Measurements from ENCODE around the gene C9orf50.
"Not testable (repeated sequence)": the region's sequence is repeated elsewhere in the genome, so short reads cannot be mapped to it uniquely, and the experiment has no call there.

Gene C9orf50, protein sequence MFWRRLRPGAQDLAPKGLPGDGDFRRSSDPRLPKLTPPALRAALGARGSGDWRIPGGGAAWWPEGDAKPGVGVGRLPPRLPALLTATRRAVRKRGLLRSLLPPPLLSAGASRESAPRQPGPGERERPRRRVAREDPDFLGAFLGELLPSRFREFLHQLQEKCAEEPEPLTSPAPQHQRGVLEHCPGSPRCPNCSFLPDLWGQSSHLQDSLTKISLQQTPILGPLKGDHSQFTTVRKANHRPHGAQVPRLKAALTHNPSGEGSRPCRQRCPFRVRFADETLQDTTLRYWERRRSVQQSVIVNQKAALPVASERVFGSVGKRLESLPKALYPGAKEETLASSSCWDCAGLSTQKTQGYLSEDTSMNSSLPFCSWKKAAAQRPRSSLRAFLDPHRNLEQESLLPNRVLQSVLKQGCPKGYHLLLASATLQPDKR

DNA sequence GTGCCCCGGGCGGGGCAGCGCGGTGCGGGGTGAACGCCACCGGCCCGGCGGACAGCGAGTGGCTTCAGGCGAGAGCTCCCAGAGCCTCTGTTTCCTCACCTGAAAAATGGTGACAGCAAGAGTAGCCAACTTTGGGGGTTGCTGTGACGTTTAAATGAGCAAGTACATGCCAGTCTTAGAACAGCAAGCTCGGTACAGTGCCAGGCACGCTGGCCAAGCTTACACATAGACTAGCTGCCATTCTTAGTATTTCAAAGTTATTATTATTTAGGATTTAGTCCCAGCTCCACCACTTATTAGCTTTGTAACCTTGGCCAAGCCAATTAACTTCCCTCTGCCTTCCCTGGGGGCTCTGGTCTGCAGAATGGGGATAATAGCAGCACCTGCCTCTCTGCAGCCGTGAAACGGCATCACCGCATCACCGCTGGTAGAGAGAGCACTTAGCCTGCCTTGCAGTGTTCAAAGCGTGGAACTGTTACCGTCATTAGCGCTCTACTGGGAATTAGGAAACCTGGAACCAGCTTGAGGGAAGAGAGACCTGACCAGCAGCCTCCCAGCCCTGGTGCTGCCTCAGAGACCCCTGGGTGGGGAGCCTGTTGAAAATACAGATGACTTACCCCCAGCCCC, at the start of gene C9orf50:
TSS of gene C9orf50 (minus strand) at position 433 of the 627 bp plus-strand sequence. CDS start 527 bp downstream, outside the sequence.
- DNase-seq: peak; percentile 60

- DNase-seq: no peak
Observed at GRCh38 chr9:129669946-129670345, 49.0 kb upstream of the C9orf50 start.

DNA sequence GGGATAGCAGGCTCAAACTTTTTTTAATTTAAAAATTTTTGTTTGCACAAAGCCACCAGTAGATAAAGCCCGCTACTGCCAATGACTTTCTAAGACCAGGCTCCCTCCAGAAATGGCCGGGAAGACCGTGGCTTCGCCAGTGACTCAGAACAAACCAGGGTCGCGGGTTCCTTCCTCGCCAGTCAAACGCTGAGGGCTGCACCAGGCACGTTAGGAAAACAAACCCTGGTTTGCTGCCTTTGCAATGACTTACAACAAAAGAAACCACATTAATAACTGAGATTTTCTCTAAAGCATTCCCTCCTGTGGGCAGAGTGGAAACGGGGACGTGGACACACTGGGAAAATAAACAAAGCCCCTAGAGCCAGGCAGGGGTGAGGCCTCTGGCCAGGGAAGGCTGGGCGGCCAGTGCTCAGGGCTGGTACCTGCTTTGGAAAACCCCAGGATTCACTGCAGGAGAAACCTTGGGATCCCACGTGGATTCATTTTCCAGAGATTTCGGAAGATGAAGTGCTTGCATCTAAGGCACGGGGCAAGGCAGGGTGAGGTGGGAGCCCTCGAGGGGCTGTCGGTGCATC, 48.3 kb upstream of the C9orf50 start:
- no peak for DNase-seq

GRCh38 chr9:129667850-129668249, 46.9 kb upstream of the C9orf50 start:
- DNase-seq: no peak

DNA sequence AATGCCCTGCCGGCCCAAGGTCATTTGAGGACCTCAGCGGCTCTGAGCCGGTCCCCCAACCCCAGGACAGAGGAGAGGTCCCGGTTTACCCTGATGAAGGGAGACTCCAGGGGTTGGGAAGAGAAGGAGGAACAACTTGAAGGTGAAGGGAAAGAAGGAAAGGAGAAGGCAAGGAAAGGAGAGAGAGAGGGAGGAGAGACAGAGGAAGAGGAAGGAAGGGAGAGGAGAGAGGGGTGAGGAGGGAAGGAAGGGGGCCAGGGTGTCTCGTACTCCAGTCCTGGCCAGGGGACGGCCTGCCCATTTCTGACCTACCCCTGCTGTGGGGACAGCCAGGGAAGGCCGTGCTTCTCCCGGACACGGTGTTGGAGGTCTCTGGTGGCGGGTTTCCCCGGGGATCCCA, 46.5 kb upstream of the C9orf50 start:
- DNase-seq: no peak

DNA sequence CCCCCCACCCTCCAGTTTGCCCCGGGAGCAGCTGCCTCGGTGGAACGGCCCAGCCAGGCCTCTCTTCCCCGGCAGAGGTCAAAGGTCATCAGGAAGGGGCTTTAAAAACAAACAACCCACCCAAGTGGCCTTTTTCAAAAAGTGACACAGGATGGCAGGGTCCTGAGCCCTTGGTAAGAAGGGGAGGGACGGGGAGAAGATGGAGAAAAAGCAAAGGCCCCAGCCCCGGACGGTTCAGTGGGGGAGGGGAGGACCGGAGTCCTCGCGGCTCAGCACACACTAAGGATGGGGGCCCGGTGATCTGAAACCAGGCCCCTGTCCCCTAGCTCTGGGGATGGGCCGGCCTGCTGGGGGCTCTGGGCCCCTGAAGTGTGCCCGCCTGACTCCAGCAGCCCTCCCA, 45.7 kb upstream of the C9orf50 start:
- no peak for DNase-seq

DNA sequence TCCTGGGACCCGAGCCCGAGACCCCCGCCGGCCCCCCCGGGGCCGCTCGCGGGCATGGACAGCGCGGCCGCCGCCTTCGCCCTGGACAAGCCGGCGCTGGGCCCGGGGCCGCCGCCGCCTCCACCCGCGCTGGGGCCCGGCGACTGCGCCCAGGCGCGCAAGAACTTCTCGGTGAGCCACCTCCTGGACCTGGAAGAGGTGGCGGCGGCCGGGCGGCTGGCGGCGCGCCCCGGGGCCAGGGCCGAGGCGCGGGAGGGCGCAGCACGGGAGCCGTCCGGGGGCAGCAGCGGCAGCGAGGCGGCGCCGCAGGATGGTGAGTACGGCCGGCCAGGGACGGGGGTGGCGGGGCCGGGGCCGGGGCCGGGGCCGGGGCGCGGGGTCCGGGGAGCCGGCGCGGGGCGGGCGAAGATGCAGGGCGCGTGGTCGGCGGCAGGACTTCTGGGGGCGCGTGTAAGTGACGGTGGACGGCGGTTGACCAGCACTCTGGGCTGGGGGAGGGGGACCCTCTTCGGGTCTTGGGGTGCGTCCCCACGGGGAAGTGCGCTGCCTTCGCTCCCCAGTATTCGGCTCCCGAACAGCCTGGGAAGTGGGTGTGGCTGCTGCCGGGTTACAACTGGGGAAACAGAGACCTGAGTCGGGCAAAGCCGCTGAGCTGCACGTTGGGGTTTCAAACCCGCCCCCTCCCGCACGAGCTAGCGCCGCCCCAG, 45.1 kb upstream of the C9orf50 start:
- DNase-seq: peak; percentile 26

GRCh38 chr9:129665389-129665775, 44.5 kb upstream of the C9orf50 start, which contains the start of gene PRRX2:
Gene PRRX2, plus strand, starts transcription at chr9:129665647. Its CDS starts 221 bp downstream, at chr9:129665868.
- DNase-seq: no peak

DNA sequence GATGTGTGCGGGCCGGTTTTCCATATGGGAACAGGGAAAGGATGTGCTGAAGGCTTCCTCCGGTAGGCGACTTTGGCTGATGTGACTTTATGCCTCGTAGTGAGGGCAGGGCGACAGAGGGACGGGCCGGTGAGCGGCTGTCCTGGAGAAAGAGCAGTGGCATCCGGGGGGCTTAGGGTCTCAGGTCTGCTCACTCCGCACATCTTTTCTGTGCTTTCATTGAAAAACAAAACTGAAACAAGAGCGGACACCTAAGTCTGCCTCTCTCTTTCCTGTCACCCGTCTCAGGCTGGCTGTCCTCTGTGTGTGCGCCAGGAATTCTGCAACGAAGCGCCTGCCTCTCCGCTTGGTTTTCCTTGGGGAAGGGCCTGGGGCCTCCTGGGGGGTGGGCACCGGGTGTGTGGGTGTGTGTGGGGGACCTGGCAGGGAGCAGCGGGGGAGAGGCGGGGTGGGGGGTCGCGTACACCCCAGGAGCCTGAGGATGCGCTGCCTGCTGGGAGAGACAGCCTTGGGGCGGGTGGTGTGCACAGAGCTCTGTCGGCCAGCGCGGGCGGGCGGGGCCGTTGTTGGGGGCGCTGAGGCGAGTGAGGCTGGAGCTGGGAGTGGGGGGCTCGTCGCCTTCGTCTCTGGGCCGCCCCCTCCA, 44.0 kb upstream of the C9orf50 start:
- no peak for DNase-seq

DNA sequence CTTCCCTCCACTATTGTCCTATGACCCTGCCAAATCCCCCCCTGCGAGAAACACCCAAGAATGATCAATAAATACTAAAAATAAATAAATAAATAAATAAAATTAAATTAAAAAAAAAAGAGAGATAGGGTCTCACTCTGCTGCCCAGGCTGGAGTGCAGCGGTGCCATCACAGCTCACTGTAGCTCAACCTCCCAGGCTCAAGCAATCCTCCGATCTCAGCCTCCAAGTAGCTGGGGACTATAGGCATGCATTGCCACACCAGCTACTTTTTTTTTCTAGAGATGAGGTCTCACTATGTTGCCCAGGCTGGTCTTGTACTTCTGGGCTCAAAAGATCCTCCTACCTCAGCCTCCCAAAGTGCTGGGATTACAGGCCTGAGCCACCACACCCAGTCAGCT, 41.3 kb upstream of the C9orf50 start:
- DNase-seq: not testable (repeated sequence)

GRCh38 chr9:129661029-129661428, 40.1 kb upstream of the C9orf50 start:
- no peak for DNase-seq

DNA sequence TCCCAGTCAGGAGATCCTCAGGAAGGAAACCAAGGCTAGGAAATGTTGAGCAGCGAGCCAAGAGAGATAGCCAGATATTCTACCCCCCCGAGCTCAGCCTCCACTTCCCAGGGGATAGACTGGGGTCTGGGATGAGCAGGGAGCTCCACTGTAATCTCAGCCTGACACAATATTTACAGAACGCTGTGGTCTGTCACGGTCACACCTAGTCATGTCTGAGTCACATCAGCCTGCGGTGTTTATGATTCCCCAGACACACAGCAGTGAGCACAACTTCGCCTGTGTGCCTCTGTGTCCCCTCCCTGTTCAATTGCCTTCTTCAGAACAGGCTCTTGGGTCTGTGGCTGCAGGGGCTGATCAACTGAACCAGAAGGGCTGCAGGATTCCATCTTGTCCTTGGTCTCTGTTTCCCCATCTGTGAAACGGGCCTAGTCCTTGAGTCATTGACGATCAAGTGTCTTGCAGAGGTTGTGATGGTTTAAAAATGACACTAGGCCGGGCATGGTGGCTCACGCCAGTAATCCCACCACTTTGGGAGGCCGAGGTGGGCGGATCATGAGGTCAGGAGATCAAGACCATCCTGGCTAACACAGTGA, 36.0 kb upstream of the C9orf50 start:
- DNase-seq: no peak

- DNase-seq: no peak
Observed at GRCh38 chr9:129655696-129656095, 34.8 kb upstream of the C9orf50 start.

- no peak for DNase-seq
Observed at GRCh38 chr9:129655154-129655553, 34.3 kb upstream of the C9orf50 start.

DNA sequence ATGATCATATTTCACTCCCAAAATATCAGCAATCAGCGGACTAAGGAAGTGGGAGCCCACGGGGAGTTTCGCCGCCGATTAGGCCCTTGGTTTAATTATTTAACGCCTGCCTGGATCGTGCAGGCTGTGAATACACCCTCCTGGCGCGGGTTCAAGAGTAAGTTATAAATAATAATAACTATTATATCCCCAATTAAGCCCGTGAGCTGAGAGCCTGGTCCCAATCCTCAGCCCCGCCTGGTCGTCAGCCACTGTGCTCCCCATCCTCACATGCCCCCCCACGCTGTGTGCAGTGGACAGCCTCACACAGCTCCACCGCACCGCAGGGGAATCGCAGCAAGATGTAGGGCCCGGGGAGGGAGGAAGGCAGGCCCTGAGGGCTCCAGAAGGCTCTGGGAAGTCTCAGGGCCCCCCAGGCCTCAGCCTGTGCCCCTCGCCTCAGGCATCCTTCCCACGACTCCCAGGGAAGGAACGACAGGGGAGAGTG, 33.7 kb upstream of the C9orf50 start:
- no peak for DNase-seq

- no peak for DNase-seq
Observed at GRCh38 chr9:129653823-129654553, 33.1 kb upstream of the C9orf50 start.

- no peak for DNase-seq
Observed at GRCh38 chr9:129650680-129651235, 29.9 kb upstream of the C9orf50 start.

GRCh38 chr9:129649726-129650679, 29.1 kb upstream of the C9orf50 start:
- DNase-seq: no peak

DNA sequence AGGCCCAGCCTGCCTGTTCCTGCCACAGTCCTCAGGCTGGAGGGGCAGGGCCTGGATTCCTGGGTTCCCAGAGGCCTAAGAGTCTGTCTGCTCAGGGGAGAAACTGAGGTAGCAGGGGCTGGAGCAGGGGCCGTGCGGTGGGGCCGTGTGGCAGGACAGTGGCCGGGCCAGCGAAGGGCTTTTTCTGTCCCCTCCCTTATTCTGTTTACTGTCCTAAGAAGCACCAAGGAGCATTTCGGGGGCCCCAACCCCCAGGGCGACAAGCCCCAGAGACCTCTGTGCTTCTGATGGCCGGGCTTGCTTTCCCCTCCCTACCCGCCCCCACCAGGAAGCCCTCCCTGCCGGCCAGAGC, 27.8 kb upstream of the C9orf50 start:
- no peak for DNase-seq

Measured in NCI-H2171 (cell line).